ENCODE results near the gene PRKCI.
A peak's percentile ranks its signal among the peaks of the same experiment; 100 is the strongest.

PRKCI gene

DNA sequence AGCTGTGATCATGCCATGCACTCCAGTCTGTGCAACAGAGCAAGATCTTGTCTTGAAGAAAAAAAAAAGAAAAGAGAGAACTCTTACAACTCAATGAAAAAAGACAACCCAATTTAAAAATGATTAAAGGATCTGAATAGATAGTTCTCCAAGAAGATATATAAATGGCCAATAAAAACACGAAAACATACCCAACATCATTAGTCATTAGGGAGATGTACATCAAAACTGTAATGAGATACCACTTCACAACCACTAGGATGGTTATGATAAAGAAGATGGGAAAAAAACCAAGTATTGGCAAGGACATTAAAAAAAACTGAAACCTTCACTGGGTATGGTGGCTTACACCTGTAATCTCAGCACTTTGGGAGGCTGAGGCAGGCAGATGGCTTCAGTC, 2.4 kb upstream of the PRKCI start:
- H3K27ac Mint-ChIP-seq: peak overlapping the region in 2 of 3 experiments; percentile 44 to 50
- H3K4me3 Mint-ChIP-seq: peak overlapping the region; percentile 21 to 61 (median 43)
- H3K36me3 Mint-ChIP-seq (ENCODE audit: low read depth): no peaks in the 10 kb centered on the region
- H3K27me3 Mint-ChIP-seq (ENCODE audit: low read depth): peaks cover 3% of the 10 kb centered on the region
- TF ChIP-seq, protein P1, sequence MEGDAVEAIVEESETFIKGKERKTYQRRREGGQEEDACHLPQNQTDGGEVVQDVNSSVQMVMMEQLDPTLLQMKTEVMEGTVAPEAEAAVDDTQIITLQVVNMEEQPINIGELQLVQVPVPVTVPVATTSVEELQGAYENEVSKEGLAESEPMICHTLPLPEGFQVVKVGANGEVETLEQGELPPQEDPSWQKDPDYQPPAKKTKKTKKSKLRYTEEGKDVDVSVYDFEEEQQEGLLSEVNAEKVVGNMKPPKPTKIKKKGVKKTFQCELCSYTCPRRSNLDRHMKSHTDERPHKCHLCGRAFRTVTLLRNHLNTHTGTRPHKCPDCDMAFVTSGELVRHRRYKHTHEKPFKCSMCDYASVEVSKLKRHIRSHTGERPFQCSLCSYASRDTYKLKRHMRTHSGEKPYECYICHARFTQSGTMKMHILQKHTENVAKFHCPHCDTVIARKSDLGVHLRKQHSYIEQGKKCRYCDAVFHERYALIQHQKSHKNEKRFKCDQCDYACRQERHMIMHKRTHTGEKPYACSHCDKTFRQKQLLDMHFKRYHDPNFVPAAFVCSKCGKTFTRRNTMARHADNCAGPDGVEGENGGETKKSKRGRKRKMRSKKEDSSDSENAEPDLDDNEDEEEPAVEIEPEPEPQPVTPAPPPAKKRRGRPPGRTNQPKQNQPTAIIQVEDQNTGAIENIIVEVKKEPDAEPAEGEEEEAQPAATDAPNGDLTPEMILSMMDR (IDR thresholded peaks at IDR 0.05; ENCODE audit: unreplicated experiment in 3 of 3): no peak
- H3K9me3 Mint-ChIP-seq: peaks cover 5% of the 10 kb centered on the region
- H3K4me1 Mint-ChIP-seq: peaks cover 14% of the 10 kb centered on the region

GRCh38 chr3:170220871-170221270, 1.4 kb upstream of the PRKCI start:
- peaks cover 20% of the 10 kb centered on the region for H3K4me1 Mint-ChIP-seq
- TF ChIP-seq, protein P1 (IDR thresholded peaks at IDR 0.05; ENCODE audit: unreplicated experiment in 3 of 3): no peak
- H3K27ac Mint-ChIP-seq: peak overlapping the region; percentile 63 to 88 (median 78)
- peak overlapping the region; percentile 69 to 81 (median 72) for H3K4me3 Mint-ChIP-seq
- peaks cover 4% of the 10 kb centered on the region for H3K36me3 Mint-ChIP-seq (ENCODE audit: low read depth)
- peaks cover 3% of the 10 kb centered on the region for H3K27me3 Mint-ChIP-seq (ENCODE audit: low read depth)
- H3K9me3 Mint-ChIP-seq: peaks cover 5% of the 10 kb centered on the region

- Mint-ChIP-seq H3K9me3 (no peaks in the 10 kb centered on the region), H3K4me1 (peaks cover 40% of the 10 kb centered on the region), H3K27ac (peak overlapping the region; percentile 93 to 100 (median 100)), H3K4me3 (peak overlapping the region; percentile 89 to 98 (median 94)), H3K27me3 (ENCODE audit: low read depth) (peaks cover 3% of the 10 kb centered on the region), H3K36me3 (ENCODE audit: low read depth) (peaks cover 4% of the 10 kb centered on the region)
- TF ChIP-seq, protein P1 (IDR thresholded peaks at IDR 0.05; ENCODE audit: unreplicated experiment in 3 of 3): peak in 1 of 3 experiments; percentile 10
Observed at GRCh38 chr3:170222647-170223541, 670 bp downstream of the PRKCI start.

GRCh38 chr3:170225166-170225565, 2.9 kb downstream of the PRKCI start:
- peaks cover 3% of the 10 kb centered on the region for H3K27me3 Mint-ChIP-seq (ENCODE audit: low read depth)
- H3K4me3 Mint-ChIP-seq: peak overlapping the region; percentile 66 to 89 (median 73)
- TF ChIP-seq, protein P1 (IDR thresholded peaks at IDR 0.05; ENCODE audit: unreplicated experiment in 3 of 3): no peak
- no peaks in the 10 kb centered on the region for H3K9me3 Mint-ChIP-seq
- H3K4me1 Mint-ChIP-seq: peaks cover 46% of the 10 kb centered on the region
- peak overlapping the region; percentile 30 to 58 (median 54) for H3K27ac Mint-ChIP-seq
- H3K36me3 Mint-ChIP-seq (ENCODE audit: low read depth): peaks cover 4% of the 10 kb centered on the region

- Mint-ChIP-seq H3K4me1 (peaks cover 46% of the 10 kb centered on the region), H3K9me3 (no peaks in the 10 kb centered on the region)
Observed at GRCh38 chr3:170226426-170226960, 4.3 kb downstream of the PRKCI start.

More at GRCh38 chr3:170226426-170226960, 4.3 kb downstream of the PRKCI start:
- Mint-ChIP-seq H3K27me3 (ENCODE audit: low read depth) (peaks cover 3% of the 10 kb centered on the region), H3K4me3 (peak overlapping the region in 1 of 3 experiments; percentile 24), H3K27ac (peak overlapping the region; percentile 33 to 69 (median 66)), H3K36me3 (ENCODE audit: low read depth) (peaks cover 4% of the 10 kb centered on the region)
- TF ChIP-seq, protein P1 (IDR thresholded peaks at IDR 0.05; ENCODE audit: unreplicated experiment in 3 of 3): no peak
